ENCODE data around the gene TBC1D4.

DNA sequence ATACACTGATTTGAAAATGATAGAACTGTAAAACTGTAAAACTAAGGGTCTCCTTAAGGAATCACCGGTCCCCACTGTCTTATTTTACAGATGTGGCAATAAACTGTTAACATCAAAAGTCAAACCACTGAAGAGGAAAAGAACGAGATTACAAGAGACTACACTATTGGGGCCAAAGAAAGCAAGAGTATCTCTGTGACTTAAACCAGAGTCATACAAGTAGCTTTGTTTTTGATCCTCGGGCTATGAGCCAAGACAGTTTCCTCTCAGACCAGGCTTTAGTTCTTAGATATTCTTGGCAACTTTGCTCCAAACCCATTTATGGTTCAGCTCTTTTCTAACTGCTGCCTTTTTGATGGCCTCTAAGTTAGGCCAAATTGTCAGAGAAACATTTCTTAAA lies 113.8 kb downstream of the TBC1D4 start:
- TF ChIP-seq, protein P1, sequence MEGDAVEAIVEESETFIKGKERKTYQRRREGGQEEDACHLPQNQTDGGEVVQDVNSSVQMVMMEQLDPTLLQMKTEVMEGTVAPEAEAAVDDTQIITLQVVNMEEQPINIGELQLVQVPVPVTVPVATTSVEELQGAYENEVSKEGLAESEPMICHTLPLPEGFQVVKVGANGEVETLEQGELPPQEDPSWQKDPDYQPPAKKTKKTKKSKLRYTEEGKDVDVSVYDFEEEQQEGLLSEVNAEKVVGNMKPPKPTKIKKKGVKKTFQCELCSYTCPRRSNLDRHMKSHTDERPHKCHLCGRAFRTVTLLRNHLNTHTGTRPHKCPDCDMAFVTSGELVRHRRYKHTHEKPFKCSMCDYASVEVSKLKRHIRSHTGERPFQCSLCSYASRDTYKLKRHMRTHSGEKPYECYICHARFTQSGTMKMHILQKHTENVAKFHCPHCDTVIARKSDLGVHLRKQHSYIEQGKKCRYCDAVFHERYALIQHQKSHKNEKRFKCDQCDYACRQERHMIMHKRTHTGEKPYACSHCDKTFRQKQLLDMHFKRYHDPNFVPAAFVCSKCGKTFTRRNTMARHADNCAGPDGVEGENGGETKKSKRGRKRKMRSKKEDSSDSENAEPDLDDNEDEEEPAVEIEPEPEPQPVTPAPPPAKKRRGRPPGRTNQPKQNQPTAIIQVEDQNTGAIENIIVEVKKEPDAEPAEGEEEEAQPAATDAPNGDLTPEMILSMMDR (IDR thresholded peaks at IDR 0.05) = no peak
- TF ChIP-seq POLR2A (IDR thresholded peaks at IDR 0.05) = no peak

Measured in uterus (tissue), 2 donors.